ENCODE results near the gene TACC2. TPM values are rescaled to one million over a fixed set of nuclear protein-coding genes. Genes with fewer than 3 reads are reported as not detected.
"Not testable (repeated sequence)": the region's sequence is repeated elsewhere in the genome, so short reads cannot be mapped to it uniquely, and the experiment has no call there.

Gene TACC2
- total RNA-seq, 4 donors from 2014 or later, result 11.5 to 73.0 (median 14.5) TPM

DNA sequence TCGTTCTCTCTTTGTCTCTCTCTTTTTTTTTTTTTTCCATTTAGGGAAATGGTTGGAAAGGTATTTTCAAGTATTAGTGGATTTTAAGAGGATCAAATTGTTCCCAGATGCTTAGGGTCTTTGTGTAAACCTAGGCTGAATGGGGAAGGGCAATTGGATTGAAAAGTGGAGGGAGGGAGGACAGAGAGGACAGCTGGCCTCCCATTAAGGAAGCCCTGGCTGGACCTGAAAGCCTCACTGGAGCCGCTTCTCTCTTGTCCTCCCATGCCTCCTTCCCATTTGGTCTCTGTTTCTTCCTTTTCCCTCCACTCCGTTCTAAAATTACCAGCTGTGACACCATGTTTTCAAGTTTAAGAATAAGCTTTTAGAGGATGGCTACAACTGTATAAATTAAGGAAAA is 104.1 kb downstream of the TACC2 start:
- Histone ChIP-seq H3K4me3 (no peak overlapping the region), H3K9me3 (no peaks in the 10 kb centered on the region), H3K36me3 (no peaks in the 10 kb centered on the region), H3K27ac (no peak overlapping the region), H3K4me1 (no peaks in the 10 kb centered on the region), H3K27me3 (no peaks in the 10 kb centered on the region)
- intact Hi-C loops (cut with DNase I; ENCODE audit: low total_unique reads), result no loop called here
- no peak for DNase-seq
- TF ChIP-seq POLR2A (IDR thresholded peaks at IDR 0.05), result no peak

GRCh38 chr10:122096181-122096580 is 107.2 kb downstream of the TACC2 start:
- H3K27ac ChIP-seq; H3K36me3 ChIP-seq; intact Hi-C loops (cut with DNase I; ENCODE audit: low total_unique reads); H3K4me3 ChIP-seq; DNase-seq; H3K9me3 ChIP-seq; H3K27me3 ChIP-seq; H3K4me1 ChIP-seq: not testable (repeated sequence)

GRCh38 chr10:122096705-122097104 is 107.7 kb downstream of the TACC2 start:
- Histone ChIP-seq H3K27ac (no peak overlapping the region), H3K27me3 (no peaks in the 10 kb centered on the region), H3K4me3 (no peak overlapping the region), H3K9me3 (no peaks in the 10 kb centered on the region), H3K36me3 (no peaks in the 10 kb centered on the region), H3K4me1 (no peaks in the 10 kb centered on the region)
- no peak for DNase-seq
- intact Hi-C loops (cut with DNase I; ENCODE audit: low total_unique reads), result no loop called here
- TF ChIP-seq CTCF (IDR thresholded peaks at IDR 0.05), result no peak
- no peak for TF ChIP-seq POLR2A (IDR thresholded peaks at IDR 0.05)

GRCh38 chr10:122097935-122098334 is 109.0 kb downstream of the TACC2 start:
- H3K4me1 ChIP-seq, result no peaks in the 10 kb centered on the region
- no peak overlapping the region for H3K27ac ChIP-seq
- intact Hi-C loops (cut with DNase I; ENCODE audit: low total_unique reads), result no loop called here
- no peaks in the 10 kb centered on the region for H3K27me3 ChIP-seq
- H3K4me3 ChIP-seq, result no peak overlapping the region
- TF ChIP-seq POLR2A (IDR thresholded peaks at IDR 0.05), result no peak
- no peak for TF ChIP-seq CTCF (IDR thresholded peaks at IDR 0.05)
- H3K9me3 ChIP-seq, result no peaks in the 10 kb centered on the region
- DNase-seq, result no peak
- no peaks in the 10 kb centered on the region for H3K36me3 ChIP-seq

DNA sequence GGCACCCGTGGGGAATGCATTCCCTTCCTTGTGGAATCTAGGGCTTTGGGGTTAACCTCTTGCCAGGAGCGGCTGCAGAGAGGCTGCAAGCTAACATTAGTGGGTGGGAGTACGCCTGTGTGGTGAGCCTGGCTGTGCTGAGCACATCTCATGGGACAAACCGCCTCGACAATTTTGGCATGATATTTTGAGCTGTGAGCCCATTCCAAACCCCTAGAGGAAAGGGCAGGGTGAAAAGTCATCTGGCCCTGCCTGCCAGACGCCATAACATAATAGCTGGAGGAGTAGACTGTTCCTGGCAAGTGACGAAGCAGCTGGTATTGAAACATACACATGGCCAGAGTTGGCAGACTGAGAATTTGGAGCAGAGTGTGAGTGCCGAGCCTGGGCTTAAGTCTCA is 110.0 kb downstream of the TACC2 start:
- no peaks in the 10 kb centered on the region for H3K4me1 ChIP-seq
- H3K27ac ChIP-seq, result no peak overlapping the region
- no peak for DNase-seq
- intact Hi-C loops (cut with DNase I; ENCODE audit: low total_unique reads), result no loop called here
- TF ChIP-seq CTCF (IDR thresholded peaks at IDR 0.05) (no peak), POLR2A (IDR thresholded peaks at IDR 0.05) (no peak)
- H3K9me3 ChIP-seq, result no peaks in the 10 kb centered on the region
- no peaks in the 10 kb centered on the region for H3K36me3 ChIP-seq
- no peaks in the 10 kb centered on the region for H3K27me3 ChIP-seq
- H3K4me3 ChIP-seq, result no peak overlapping the region

DNA sequence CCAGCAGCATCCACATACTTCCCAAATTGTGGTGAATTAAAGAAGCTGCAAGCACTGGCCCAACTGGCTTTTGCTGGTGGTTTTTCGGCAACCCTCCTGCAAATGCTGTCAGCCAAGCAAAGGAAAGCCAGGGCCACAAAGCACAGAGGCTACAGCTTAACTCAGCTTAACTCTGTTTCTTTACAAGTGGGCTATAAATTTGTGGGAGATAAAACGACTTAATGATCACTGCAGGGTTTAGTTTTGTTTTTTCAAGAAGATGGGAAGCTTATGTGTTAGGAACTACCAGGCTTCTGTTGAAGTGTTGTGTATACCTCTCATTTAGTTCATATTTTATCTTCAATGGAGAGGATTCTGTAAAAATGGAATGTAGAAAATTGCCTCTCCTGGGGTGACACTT is 110.6 kb downstream of the TACC2 start:
- H3K27ac ChIP-seq, result no peak overlapping the region
- TF ChIP-seq CTCF (IDR thresholded peaks at IDR 0.05), result no peak
- TF ChIP-seq POLR2A (IDR thresholded peaks at IDR 0.05), result no peak
- no peaks in the 10 kb centered on the region for H3K27me3 ChIP-seq
- H3K4me1 ChIP-seq, result no peaks in the 10 kb centered on the region
- H3K4me3 ChIP-seq, result no peak overlapping the region
- no peaks in the 10 kb centered on the region for H3K9me3 ChIP-seq
- DNase-seq, result no peak
- H3K36me3 ChIP-seq, result no peaks in the 10 kb centered on the region
- intact Hi-C loops (cut with DNase I; ENCODE audit: low total_unique reads), result no loop called here
